B cell (primary cell): ENCODE data around the gene HS3ST3A1. TPM values are rescaled to one million over a fixed set of nuclear protein-coding genes. Genes with fewer than 3 reads are reported as not detected.

Source experiments
- ATAC-seq: fragments of 200-7000 bp; cut with Tn5 transposase; one replicate; pipeline ENCODE4 v1.10.0; 2021; ENCODE audit warnings: low read depth, mild to moderate bottlenecking, moderate number of reproducible peaks, moderate library complexity
- CTCF ChIA-PET: fragments of 350-600 bp; sonication (Branson Sonifier 250); formaldehyde crosslinking; loops from one replicate; lab custom pipeline; 2021; ENCODE audit warnings: antibody characterized with exemption, inconsistent platforms; lab: Charles Lee
- POLR2A ChIA-PET: fragments of 350-600 bp; sonication (Branson Sonifier 250); formaldehyde crosslinking; loops from one replicate; lab custom pipeline; 2021; ENCODE audit warnings: antibody characterized with exemption; lab: Charles Lee
- DNase-seq: peaks from one replicate; pipeline ENCODE4 v3.0.0; 2013
- H2AFZ ChIP-seq: 2 replicates; pipeline ENCODE4 v1.6.1; 2012; ENCODE audit warnings: mild to moderate bottlenecking, low read depth, low read length; ENCODE audit not compliant: insufficient read depth, poor library complexity, severe bottlenecking
- H3K27ac ChIP-seq, 2 donors: 1 replicate in 1 of 2; 2 replicates in 1 of 2; pipeline ENCODE4 v1.5.1; 2012 to 2013; ENCODE audit warnings: low read length in 2 of 2, mild to moderate bottlenecking in 2 of 2, moderate library complexity in 1 of 2
- H3K27me3 ChIP-seq, 4 experiments: fragments of 200-600 bp in 1 of 4; sonication (generic) in 1 of 4; replicated peaks in 1 of 4; 1 replicate in 2 of 4; 2 replicates in 2 of 4; pipeline versions ENCODE4 v1.6.1 to v1.7.0; 2013 to 2016; ENCODE audit warnings: low read length in 3 of 4, mild to moderate bottlenecking in 2 of 4, mixed read lengths in 1 of 4, moderate library complexity in 1 of 4; ENCODE audit not compliant: insufficient read depth in 4 of 4, control insufficient read depth in 3 of 4; ENCODE audit errors: control extremely low read depth in 1 of 4
- H3K36me3 ChIP-seq, 2 experiments: replicated peaks in 1 of 2; 1 replicate in 1 of 2; 2 replicates in 1 of 2; pipeline versions ENCODE4 v1.6.1 to v1.7.1; 2013; ENCODE audit warnings: low read length in 1 of 2; ENCODE audit not compliant: insufficient read depth in 2 of 2, control insufficient read depth in 1 of 2; ENCODE audit errors: control extremely low read depth in 1 of 2, extremely low read depth in 1 of 2
- H3K4me1 ChIP-seq, 2 donors: fragments of 200-600 bp in 1 of 2; sonication (generic) in 1 of 2; 1 replicate in 1 of 2; 2 replicates in 1 of 2; pipeline versions ENCODE4 v1.5.1 to v1.6.1; 2013 to 2017; ENCODE audit warnings: low read length in 2 of 2; ENCODE audit not compliant: control insufficient read depth in 2 of 2, insufficient read depth in 2 of 2
- H3K4me2 ChIP-seq: replicated peaks from 2 replicates; pipeline ENCODE3; 2012; ENCODE audit warnings: mild to moderate bottlenecking, low read depth, low read length; ENCODE audit not compliant: poor library complexity, severe bottlenecking
- H3K4me3 ChIP-seq, 5 experiments: fragments of 200-600 bp in 1 of 5; sonication (generic) in 1 of 5; 1 replicate in 3 of 5; 2 replicates in 2 of 5; pipeline versions ENCODE4 v1.5.1 to v1.7.0; 2011 to 2016; ENCODE audit warnings: low read length in 4 of 5, mild to moderate bottlenecking in 4 of 5, low read depth in 2 of 5, control low read depth in 1 of 5, moderate library complexity in 1 of 5; ENCODE audit not compliant: insufficient read depth in 1 of 5; ENCODE audit errors: control extremely low read depth in 1 of 5, extremely low read depth in 1 of 5
- H3K79me2 ChIP-seq: fragments of 200-600 bp; sonication (generic); one replicate; pipeline ENCODE4 v1.6.0; 2016; ENCODE audit warnings: low read length; ENCODE audit not compliant: control insufficient read depth, insufficient read depth
- H3K9ac ChIP-seq: fragments of 200-600 bp; sonication (generic); 2 replicates; pipeline ENCODE4 v1.6.1; 2017; ENCODE audit warnings: mild to moderate bottlenecking, low read length, moderate library complexity
- H3K9me3 ChIP-seq, 3 donors: one replicate each; pipeline versions ENCODE4 v1.6.1 to v1.7.1; 2013; ENCODE audit warnings: low read length in 2 of 3; ENCODE audit not compliant: control insufficient read depth in 2 of 3, insufficient read depth in 1 of 3; ENCODE audit errors: control extremely low read depth in 1 of 3
- H4K20me1 ChIP-seq: 2 replicates; pipeline ENCODE4 v1.6.0; 2012; ENCODE audit warnings: mild to moderate bottlenecking, low read length; ENCODE audit not compliant: insufficient read depth, control insufficient read depth, poor library complexity, severe bottlenecking
- H3K27ac Mint-ChIP-seq: one replicate; pipeline ENCODE4 v1.8.0; 2021; ENCODE audit warnings: mixed read lengths
- H3K27me3 Mint-ChIP-seq: one replicate; pipeline ENCODE4 v1.8.0; 2021; ENCODE audit warnings: mixed read lengths
- H3K4me1 Mint-ChIP-seq: one replicate; pipeline ENCODE4 v1.8.0; 2021; ENCODE audit warnings: mixed read lengths
- H3K4me3 Mint-ChIP-seq: one replicate; pipeline ENCODE4 v1.8.0; 2021; ENCODE audit warnings: mixed read lengths
- H3K9me3 Mint-ChIP-seq: one replicate; pipeline ENCODE4 v1.8.0; 2022; ENCODE audit warnings: mixed read lengths; ENCODE audit not compliant: insufficient read depth
- EZH2 ChIP-seq: IDR thresholded peaks from 2 replicates; pipeline ENCODE4 v1.6.1; 2012; ENCODE audit warnings: borderline replicate concordance, low read depth, mild to moderate bottlenecking, moderate library complexity, low read length; ENCODE audit not compliant: insufficient read depth, poor library complexity, severe bottlenecking
- WGBS: methylation state at CpG from one replicate; pipeline ENCODE4 v1.1.5; 2013; ENCODE audit warnings: missing lambda C conversion rate; ENCODE audit not compliant: insufficient coverage; 5-methylcytosine and 5-hydroxymethylcytosine counted together
- intact Hi-C: fragments of 100-400 bp; cut with micrococcal nuclease; formaldehyde crosslinking; loops from one replicate; pipeline ENCODE4 v1.10.0; 2022
- polyA plus RNA-seq: library from polyadenylated mRNA; depleted of rRNA; stranded (reverse); fragments of >200 nt; gene quantifications from 2 replicates; pipeline ENCODE4 v1.2.3, GENCODE V29; 2012
- total RNA-seq, 2 donors: library from RNA; stranded (reverse); fragments of 120-200 nt in 1 of 2; gene quantifications; 1 replicate in 1 of 2; 2 replicates in 1 of 2; pipeline versions ENCODE4 v1.2.3 to v1.2.4, GENCODE V29; 2013 to 2022
- TF ChIP-seq, protein P1 (sequence below): fragments of 200-600 bp; IDR thresholded peaks from one replicate; pipeline ENCODE4 v1.8.0; 2022; ENCODE audit warnings: antibody characterized with exemption, mild to moderate bottlenecking

HS3ST3A1 gene
- total and polyA plus RNA-seq, 2 donors (not counting 1 experiment from before 2014, with no cell fraction given), result 0.17 to 0.75 TPM

DNA sequence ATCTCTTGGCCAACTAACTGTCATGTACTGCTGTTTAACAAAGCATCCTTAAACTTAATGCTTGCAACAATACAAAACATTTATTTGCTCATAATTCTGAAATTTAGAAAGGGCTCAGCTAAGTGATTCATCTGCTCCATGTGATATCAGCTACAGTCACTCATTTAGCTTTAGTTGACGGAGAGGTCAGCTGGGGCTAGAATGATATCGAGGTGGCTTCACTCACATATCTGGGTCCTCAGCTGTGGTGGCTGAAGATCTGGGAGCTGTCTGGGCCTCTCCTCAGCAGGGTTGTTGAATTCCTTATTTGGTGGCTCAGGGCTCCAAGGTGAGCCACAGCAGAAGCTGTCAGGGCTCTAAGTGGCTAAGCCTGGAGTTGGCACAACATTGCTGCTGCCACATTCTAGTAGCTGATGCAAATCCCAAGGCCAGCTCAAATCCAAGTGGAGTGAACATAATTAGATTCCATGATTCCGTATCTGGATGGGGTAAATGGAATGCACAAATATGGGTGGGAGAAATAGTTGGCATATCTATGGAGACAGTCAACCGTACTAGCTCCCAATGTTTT lies 62.8 kb downstream of the HS3ST3A1 start:
- no peaks in the 10 kb centered on the region for H3K4me1 ChIP-seq
- ATAC-seq (no peak), DNase-seq (no peak)
- no peaks in the 10 kb centered on the region for H3K27me3 ChIP-seq
- no peaks in the 10 kb centered on the region for H3K4me1 Mint-ChIP-seq
- intact Hi-C loops, result no loop called here
- no peaks in the 10 kb centered on the region for H3K36me3 ChIP-seq
- H3K4me3 ChIP-seq, result no peak overlapping the region
- H3K4me2 ChIP-seq, result no peak overlapping the region
- WGBS, result 100% methylated on average over 2 of the region's 4 CpGs
- peaks cover 2% of the 10 kb centered on the region for H3K9me3 Mint-ChIP-seq
- H4K20me1 ChIP-seq, result no peaks in the 10 kb centered on the region
- ChIA-PET POLR2A (no interaction called here), CTCF (no interaction called here)
- H3K27ac Mint-ChIP-seq, result no peak overlapping the region
- peaks cover 0 to 9% (median 0%) of the 10 kb centered on the region in 3 donors for H3K9me3 ChIP-seq
- no peak overlapping the region for H3K4me3 Mint-ChIP-seq
- H3K27me3 Mint-ChIP-seq, result no peaks in the 10 kb centered on the region
- no peak for TF ChIP-seq EZH2
- TF ChIP-seq, protein P1, sequence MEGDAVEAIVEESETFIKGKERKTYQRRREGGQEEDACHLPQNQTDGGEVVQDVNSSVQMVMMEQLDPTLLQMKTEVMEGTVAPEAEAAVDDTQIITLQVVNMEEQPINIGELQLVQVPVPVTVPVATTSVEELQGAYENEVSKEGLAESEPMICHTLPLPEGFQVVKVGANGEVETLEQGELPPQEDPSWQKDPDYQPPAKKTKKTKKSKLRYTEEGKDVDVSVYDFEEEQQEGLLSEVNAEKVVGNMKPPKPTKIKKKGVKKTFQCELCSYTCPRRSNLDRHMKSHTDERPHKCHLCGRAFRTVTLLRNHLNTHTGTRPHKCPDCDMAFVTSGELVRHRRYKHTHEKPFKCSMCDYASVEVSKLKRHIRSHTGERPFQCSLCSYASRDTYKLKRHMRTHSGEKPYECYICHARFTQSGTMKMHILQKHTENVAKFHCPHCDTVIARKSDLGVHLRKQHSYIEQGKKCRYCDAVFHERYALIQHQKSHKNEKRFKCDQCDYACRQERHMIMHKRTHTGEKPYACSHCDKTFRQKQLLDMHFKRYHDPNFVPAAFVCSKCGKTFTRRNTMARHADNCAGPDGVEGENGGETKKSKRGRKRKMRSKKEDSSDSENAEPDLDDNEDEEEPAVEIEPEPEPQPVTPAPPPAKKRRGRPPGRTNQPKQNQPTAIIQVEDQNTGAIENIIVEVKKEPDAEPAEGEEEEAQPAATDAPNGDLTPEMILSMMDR, result no peak
- H3K79me2 ChIP-seq, result no peaks in the 10 kb centered on the region
- no peak overlapping the region for H3K9ac ChIP-seq
- H2AFZ ChIP-seq, result no peak overlapping the region
- H3K27ac ChIP-seq, result no peak overlapping the region

DNA sequence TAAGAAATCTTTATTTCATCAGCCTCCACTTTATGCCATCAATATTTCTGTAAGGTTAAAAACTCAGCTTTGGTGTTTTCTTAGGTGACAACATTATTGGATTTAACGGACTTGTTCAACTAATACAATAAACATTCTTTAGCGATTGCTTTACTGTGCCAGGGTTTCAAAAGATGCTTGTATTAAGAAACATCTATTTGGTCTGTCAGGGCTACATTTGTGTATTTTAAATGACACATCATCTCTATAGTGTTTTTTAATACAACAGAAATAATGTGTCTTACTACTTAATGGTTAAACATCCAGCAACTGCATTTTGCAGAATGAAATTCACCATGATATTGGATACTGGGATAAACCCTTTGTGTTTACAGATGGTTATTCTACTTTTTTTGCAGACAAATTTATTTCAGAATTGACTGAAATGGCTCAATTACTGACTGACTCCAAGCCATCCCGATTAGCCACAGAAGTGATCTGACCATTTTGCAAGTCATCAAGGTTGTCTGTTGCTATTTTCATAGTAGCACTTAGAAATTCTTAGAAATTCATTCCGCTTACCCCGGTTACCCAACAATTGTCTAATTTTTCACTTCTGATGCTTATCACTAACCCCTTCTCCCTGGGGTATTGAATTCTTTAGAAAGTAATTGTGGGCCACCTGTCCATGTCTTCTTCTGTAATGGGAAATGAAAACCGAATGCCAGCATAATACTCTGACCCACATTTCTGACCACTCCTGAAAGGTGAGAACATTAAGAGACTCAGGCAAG lies 63.7 kb downstream of the HS3ST3A1 start:
- intact Hi-C loops, result no loop called here
- WGBS, result 100% methylated on average over 1 of the region's 6 CpGs
- no peak for ATAC-seq
- Histone ChIP-seq H3K27ac (no peak overlapping the region), H4K20me1 (no peaks in the 10 kb centered on the region), H3K4me2 (no peak overlapping the region), H3K9ac (no peak overlapping the region), H3K36me3 (no peaks in the 10 kb centered on the region), H2AFZ (no peak overlapping the region), H3K4me3 (no peak overlapping the region), H3K4me1 (no peaks in the 10 kb centered on the region), H3K27me3 (no peaks in the 10 kb centered on the region), H3K79me2 (no peaks in the 10 kb centered on the region), H3K9me3 (peaks cover 0 to 9% (median 0%) of the 10 kb centered on the region in 3 donors)
- no peak for TF ChIP-seq EZH2
- TF ChIP-seq, protein P1, result no peak
- CTCF ChIA-PET, result no interaction called here
- no peak for DNase-seq
- POLR2A ChIA-PET, result no interaction called here
- Mint-ChIP-seq H3K4me1 (no peaks in the 10 kb centered on the region), H3K9me3 (peaks cover 2% of the 10 kb centered on the region), H3K4me3 (no peak overlapping the region), H3K27me3 (no peaks in the 10 kb centered on the region), H3K27ac (no peak overlapping the region)
